Right atrium auricular region (tissue), 2 donors: ENCODE measurements around the gene MED20. TPM values are rescaled to one million over a fixed set of nuclear protein-coding genes. Genes with fewer than 3 reads are reported as not detected.

Source experiments
- DNase-seq: peaks from one replicate; pipeline ENCODE4 v3.0.0-alpha.2; 2019; ENCODE audit warnings: low spot score
- H3K27ac ChIP-seq, 2 donors: fragments of 200-600 bp; sonication (generic); 1 replicate in 1 of 2; 2 replicates in 1 of 2; pipeline ENCODE4 v1.5.1; 2016 to 2019
- H3K27me3 ChIP-seq, 2 donors: fragments of 200-600 bp; sonication (generic); one replicate each; pipeline versions ENCODE4 v1.5.1 to v1.6.0; 2017 to 2019
- H3K36me3 ChIP-seq: fragments of 200-600 bp; sonication (generic); one replicate; pipeline ENCODE4 v1.5.1; 2016
- H3K4me1 ChIP-seq, 2 donors: fragments of 200-600 bp; sonication (generic); one replicate each; pipeline versions ENCODE4 v1.5.1 to v1.6.0; 2017 to 2019
- H3K4me3 ChIP-seq, 2 donors: fragments of 200-600 bp; sonication (generic); 1 replicate in 1 of 2; 2 replicates in 1 of 2; pipeline ENCODE4 v1.5.1; 2017 to 2019; ENCODE audit warnings: mild to moderate bottlenecking in 1 of 2, moderate library complexity in 1 of 2
- H3K9me3 ChIP-seq, 2 donors: fragments of 200-600 bp; sonication (generic); one replicate each; pipeline ENCODE4 v1.5.1; 2019
- total RNA-seq, 2 donors: library from RNA; depleted of rRNA; stranded (reverse); fragments of >200 nt; gene quantifications; one replicate each; pipeline ENCODE4 v1.1.0, GENCODE V29; 2016
- TF ChIP-seq, protein P1 (sequence below), 2 donors: fragments of 200-600 bp; sonication (generic); IDR thresholded peaks; one replicate each; pipeline ENCODE4 v1.5.1; 2019; ENCODE audit warnings: antibody characterized with exemption in 2 of 2

The MED20 gene
- total RNA-seq, 2 donors from 2014 or later = 8.6 to 8.8 TPM

GRCh38 chr6:41965429-41966213 lies 44.7 kb upstream of the MED20 start:
- peak; percentile 21 for DNase-seq
- Histone ChIP-seq H3K27ac (no peak overlapping the region), H3K36me3 (no peaks in the 10 kb centered on the region), H3K9me3 (no peaks in the 10 kb centered on the region), H3K4me3 (no peak overlapping the region), H3K4me1 (peaks cover 0 to 4% of the 10 kb centered on the region in 2 donors), H3K27me3 (no peaks in the 10 kb centered on the region)
- TF ChIP-seq, protein P1, sequence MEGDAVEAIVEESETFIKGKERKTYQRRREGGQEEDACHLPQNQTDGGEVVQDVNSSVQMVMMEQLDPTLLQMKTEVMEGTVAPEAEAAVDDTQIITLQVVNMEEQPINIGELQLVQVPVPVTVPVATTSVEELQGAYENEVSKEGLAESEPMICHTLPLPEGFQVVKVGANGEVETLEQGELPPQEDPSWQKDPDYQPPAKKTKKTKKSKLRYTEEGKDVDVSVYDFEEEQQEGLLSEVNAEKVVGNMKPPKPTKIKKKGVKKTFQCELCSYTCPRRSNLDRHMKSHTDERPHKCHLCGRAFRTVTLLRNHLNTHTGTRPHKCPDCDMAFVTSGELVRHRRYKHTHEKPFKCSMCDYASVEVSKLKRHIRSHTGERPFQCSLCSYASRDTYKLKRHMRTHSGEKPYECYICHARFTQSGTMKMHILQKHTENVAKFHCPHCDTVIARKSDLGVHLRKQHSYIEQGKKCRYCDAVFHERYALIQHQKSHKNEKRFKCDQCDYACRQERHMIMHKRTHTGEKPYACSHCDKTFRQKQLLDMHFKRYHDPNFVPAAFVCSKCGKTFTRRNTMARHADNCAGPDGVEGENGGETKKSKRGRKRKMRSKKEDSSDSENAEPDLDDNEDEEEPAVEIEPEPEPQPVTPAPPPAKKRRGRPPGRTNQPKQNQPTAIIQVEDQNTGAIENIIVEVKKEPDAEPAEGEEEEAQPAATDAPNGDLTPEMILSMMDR (IDR thresholded peaks at IDR 0.05) = no peak

- H3K4me3 ChIP-seq = no peak overlapping the region
- no peaks in the 10 kb centered on the region for H3K9me3 ChIP-seq
- H3K4me1 ChIP-seq = peaks cover 0 to 4% of the 10 kb centered on the region in 2 donors
- no peak overlapping the region for H3K27ac ChIP-seq
- no peaks in the 10 kb centered on the region for H3K27me3 ChIP-seq
- no peaks in the 10 kb centered on the region for H3K36me3 ChIP-seq
- no peak for DNase-seq
- TF ChIP-seq, protein P1 (IDR thresholded peaks at IDR 0.05) = no peak
Measured at GRCh38 chr6:41964201-41964887, 43.4 kb upstream of the MED20 start.

- no peak overlapping the region for H3K27ac ChIP-seq
- peaks cover 0 to 4% of the 10 kb centered on the region in 2 donors for H3K4me1 ChIP-seq
- no peak for DNase-seq
- no peak overlapping the region for H3K4me3 ChIP-seq
- no peaks in the 10 kb centered on the region for H3K36me3 ChIP-seq
- TF ChIP-seq, protein P1 (IDR thresholded peaks at IDR 0.05) = no peak
- no peaks in the 10 kb centered on the region for H3K27me3 ChIP-seq
- no peaks in the 10 kb centered on the region for H3K9me3 ChIP-seq
Measured at GRCh38 chr6:41963371-41963770, 42.4 kb upstream of the MED20 start.

DNA sequence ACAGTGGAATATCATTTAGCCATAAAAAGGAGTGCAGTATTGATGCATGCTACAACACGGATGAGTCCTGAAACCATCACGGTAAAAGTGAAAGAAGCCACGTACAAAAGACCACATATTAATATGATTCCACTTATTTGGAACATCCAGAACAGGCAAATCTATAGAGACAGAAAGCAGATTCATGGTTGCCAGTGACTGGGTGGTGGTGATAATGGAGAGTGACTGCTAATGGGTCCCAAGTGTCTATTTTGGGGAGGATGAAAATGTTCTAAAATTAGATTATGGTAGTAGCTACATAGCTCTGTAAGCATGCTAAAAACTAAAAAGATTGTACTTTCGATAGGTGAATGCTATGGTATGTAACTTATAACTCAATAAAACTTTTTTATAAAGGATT lies 39.1 kb upstream of the MED20 start:
- DNase-seq = no peak
- H3K9me3 ChIP-seq = no peaks in the 10 kb centered on the region
- TF ChIP-seq, protein P1 (IDR thresholded peaks at IDR 0.05) = no peak
- no peaks in the 10 kb centered on the region for H3K27me3 ChIP-seq
- H3K27ac ChIP-seq = no peak overlapping the region
- no peaks in the 10 kb centered on the region for H3K4me1 ChIP-seq
- no peaks in the 10 kb centered on the region for H3K36me3 ChIP-seq
- no peak overlapping the region for H3K4me3 ChIP-seq

- no peaks in the 10 kb centered on the region for H3K9me3 ChIP-seq
- TF ChIP-seq, protein P1 (IDR thresholded peaks at IDR 0.05) = no peak
- DNase-seq = no peak
Measured at GRCh38 chr6:41958022-41958856, 37.3 kb upstream of the MED20 start.

More at GRCh38 chr6:41958022-41958856, 37.3 kb upstream of the MED20 start:
- no peak overlapping the region for H3K27ac ChIP-seq
- no peaks in the 10 kb centered on the region for H3K4me1 ChIP-seq
- H3K36me3 ChIP-seq = no peaks in the 10 kb centered on the region
- H3K27me3 ChIP-seq = no peaks in the 10 kb centered on the region
- H3K4me3 ChIP-seq = no peak overlapping the region
